Measurements from ENCODE around the gene TTC8.
"Not testable (repeated sequence)": the region's sequence is repeated elsewhere in the genome, so short reads cannot be mapped to it uniquely, and the experiment has no call there.

Gene TTC8

GRCh38 chr14:88824314-88825077 is at the start of gene TTC8:
Gene TTC8 (plus strand): TSS chr14:88824651. CDS start chr14:88824708, 57 bp downstream.
- peak; percentile 67 for DNase-seq (ENCODE audit: low read depth)

- DNase-seq (ENCODE audit: low read depth): no peak
Measured at GRCh38 chr14:88775532-88775931, 48.9 kb upstream of the TTC8 start.

GRCh38 chr14:88785911-88786310 is 38.5 kb upstream of the TTC8 start:
- no peak for DNase-seq (ENCODE audit: low read depth)

- DNase-seq (ENCODE audit: low read depth): no peak
Measured at GRCh38 chr14:88786715-88787114, 37.7 kb upstream of the TTC8 start.

GRCh38 chr14:88789573-88789972 is 34.9 kb upstream of the TTC8 start:
- DNase-seq (ENCODE audit: low read depth): not testable (repeated sequence)

GRCh38 chr14:88790501-88791251 is 33.8 kb upstream of the TTC8 start:
- DNase-seq (ENCODE audit: low read depth): no peak

GRCh38 chr14:88791252-88791621 is 33.2 kb upstream of the TTC8 start:
- DNase-seq (ENCODE audit: low read depth): no peak

GRCh38 chr14:88791629-88792472 is 32.6 kb upstream of the TTC8 start:
- no peak for DNase-seq (ENCODE audit: low read depth)

- peak; percentile 73 for DNase-seq (ENCODE audit: low read depth)
Measured at GRCh38 chr14:88792473-88793258, 31.8 kb upstream of the TTC8 start, which contains the start of gene EML5. Gene EML5 (minus strand): TSS chr14:88792953. CDS start chr14:88792503, 450 bp downstream.

GRCh38 chr14:88793259-88793625 is 31.2 kb upstream of the TTC8 start:
- no peak for DNase-seq (ENCODE audit: low read depth)

GRCh38 chr14:88798156-88798555 is 26.3 kb upstream of the TTC8 start:
- no peak for DNase-seq (ENCODE audit: low read depth)

- DNase-seq (ENCODE audit: low read depth): no peak
Measured at GRCh38 chr14:88799522-88799921, 24.9 kb upstream of the TTC8 start.

GRCh38 chr14:88802596-88802995 is 21.9 kb upstream of the TTC8 start:
- no peak for DNase-seq (ENCODE audit: low read depth)

- no peak for DNase-seq (ENCODE audit: low read depth)
Measured at GRCh38 chr14:88804035-88804434, 20.4 kb upstream of the TTC8 start.

GRCh38 chr14:88804477-88804876 is 20.0 kb upstream of the TTC8 start:
- DNase-seq (ENCODE audit: low read depth): no peak

- DNase-seq (ENCODE audit: low read depth): no peak
Measured at GRCh38 chr14:88808359-88808758, 16.1 kb upstream of the TTC8 start.

GRCh38 chr14:88815980-88816379 is 8.5 kb upstream of the TTC8 start:
- DNase-seq (ENCODE audit: low read depth): no peak

- no peak for DNase-seq (ENCODE audit: low read depth)
Measured at GRCh38 chr14:88818018-88818417, 6.4 kb upstream of the TTC8 start.

- DNase-seq (ENCODE audit: low read depth): not testable (repeated sequence)
Measured at GRCh38 chr14:88819674-88820073, 4.8 kb upstream of the TTC8 start.

- no peak for DNase-seq (ENCODE audit: low read depth)
Measured at GRCh38 chr14:88821378-88821777, 3.1 kb upstream of the TTC8 start.

GRCh38 chr14:88821888-88822287 is 2.6 kb upstream of the TTC8 start:
- no peak for DNase-seq (ENCODE audit: low read depth)

- DNase-seq (ENCODE audit: low read depth): no peak
Measured at GRCh38 chr14:88823968-88824313, 510 bp upstream of the TTC8 start.
